Measurements from ENCODE around the gene TMEM94.

TMEM94 gene

DNA sequence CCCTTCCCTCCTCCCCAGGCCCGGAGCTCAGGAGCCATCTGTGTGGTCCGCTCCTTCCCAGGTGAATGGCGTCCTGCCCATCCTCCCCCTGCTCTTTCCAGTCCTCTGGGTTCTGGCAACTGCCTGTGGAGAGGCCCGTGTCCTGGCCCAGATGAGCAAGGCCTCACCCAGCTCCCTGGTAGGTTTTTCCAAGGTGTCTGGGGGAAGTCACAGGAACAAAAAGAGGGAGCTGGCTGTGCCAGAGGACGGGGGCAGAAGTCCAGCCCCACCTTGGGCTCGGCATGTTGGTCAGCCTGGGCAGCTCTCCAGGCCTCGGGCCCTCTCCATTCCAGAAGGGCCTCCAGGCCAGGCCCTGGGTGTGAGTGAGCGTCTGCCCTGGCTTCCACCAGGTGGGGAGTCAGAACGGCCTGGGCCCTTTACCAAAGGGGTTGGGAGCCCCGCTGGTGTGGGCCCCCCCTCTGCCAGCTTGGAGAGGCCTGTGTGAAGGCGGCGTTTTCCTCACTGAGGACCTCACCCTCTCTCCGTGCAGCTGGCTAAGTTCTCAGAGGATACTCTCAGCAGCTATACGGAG lies 33.8 kb downstream of the TMEM94 start:
- Histone ChIP-seq H3K9ac (ENCODE audit: low read depth, low read length) (no peak overlapping the region), H3K9me3 (ENCODE audit: insufficient read depth, low read depth, low read length) (no peaks in the 10 kb centered on the region), H3K4me3 (ENCODE audit: low read length) (no peak overlapping the region), H3K36me3 (ENCODE audit: insufficient read depth, low read length) (peaks cover 31% of the 10 kb centered on the region), H3K4me1 (ENCODE audit: insufficient read depth, low read length) (no peaks in the 10 kb centered on the region), H3K27me3 (ENCODE audit: insufficient read depth, low read length) (no peaks in the 10 kb centered on the region), H3K27ac (ENCODE audit: low read depth, low read length) (no peak overlapping the region)
- WGBS = 92% methylated on average over 14 of the region's 14 CpGs

DNA sequence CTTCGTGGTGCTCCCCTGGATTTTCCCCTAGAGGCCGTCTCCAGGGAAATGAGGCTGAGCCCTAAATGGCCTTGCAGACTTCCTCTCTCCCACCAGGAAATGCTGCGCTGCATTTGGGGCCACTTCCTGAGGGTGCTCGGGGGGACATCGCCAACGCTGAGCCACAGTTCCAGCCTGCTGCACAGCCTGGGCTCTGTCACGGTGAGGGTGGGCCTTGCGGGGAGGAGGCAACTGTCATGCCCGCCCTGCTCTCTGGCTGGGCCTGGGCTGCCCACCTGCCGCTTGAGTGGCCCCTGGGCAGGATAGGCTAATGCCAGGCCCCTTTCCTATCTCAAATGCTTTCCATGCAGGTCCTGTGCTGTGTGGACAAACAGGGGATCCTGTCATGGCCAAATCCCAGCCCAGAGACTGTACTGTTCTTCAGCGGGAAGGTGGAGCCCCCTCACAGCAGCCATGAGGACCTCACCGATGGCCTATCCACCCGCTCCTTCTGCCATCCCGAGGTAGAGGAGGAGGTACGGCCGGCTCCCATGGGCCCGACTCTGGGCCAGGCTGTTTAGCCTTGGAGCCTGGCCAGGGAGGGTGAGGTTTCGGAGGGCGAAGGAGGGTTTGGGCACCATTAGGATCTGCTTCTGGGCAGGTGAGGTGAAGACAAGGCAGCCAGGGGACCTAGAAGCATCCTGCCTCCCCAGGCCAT lies 34.7 kb downstream of the TMEM94 start:
- 95% methylated on average over 19 of the region's 19 CpGs for WGBS
- Histone ChIP-seq H3K36me3 (ENCODE audit: insufficient read depth, low read length) (peaks cover 32% of the 10 kb centered on the region), H3K27ac (ENCODE audit: low read depth, low read length) (no peak overlapping the region)

DNA sequence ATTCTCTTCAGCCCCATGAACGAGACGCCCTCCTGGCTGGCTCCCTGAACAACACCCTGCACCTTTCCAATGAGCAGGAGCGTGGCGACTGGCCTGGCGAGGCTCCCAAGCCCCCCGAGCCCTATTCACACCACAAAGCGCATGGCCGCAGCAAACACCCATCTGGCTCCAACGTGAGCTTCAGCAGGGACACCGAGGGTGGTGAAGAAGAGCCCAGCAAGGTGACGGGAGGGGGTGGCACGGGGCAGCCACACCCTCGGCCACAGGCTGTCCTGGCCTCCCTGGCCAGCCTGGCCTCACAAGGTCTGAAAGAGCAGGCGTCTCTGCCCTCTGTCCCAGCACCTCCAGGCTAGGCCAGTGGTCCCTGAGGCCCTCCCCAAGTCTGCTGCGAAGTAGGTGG lies 35.2 kb downstream of the TMEM94 start:
- Histone ChIP-seq H3K27ac (ENCODE audit: low read depth, low read length) (no peak overlapping the region), H3K27me3 (ENCODE audit: insufficient read depth, low read length) (no peaks in the 10 kb centered on the region), H3K4me1 (ENCODE audit: insufficient read depth, low read length) (no peaks in the 10 kb centered on the region), H3K36me3 (ENCODE audit: insufficient read depth, low read length) (peaks cover 37% of the 10 kb centered on the region), H3K4me3 (ENCODE audit: low read length) (no peak overlapping the region), H3K9ac (ENCODE audit: low read depth, low read length) (no peak overlapping the region), H3K9me3 (ENCODE audit: insufficient read depth, low read depth, low read length) (no peaks in the 10 kb centered on the region)
- 91% methylated on average over 15 of the region's 15 CpGs for WGBS

More for the DNA sequence above, 34.7 kb downstream of the TMEM94 start:
- Histone ChIP-seq H3K27me3 (ENCODE audit: insufficient read depth, low read length) (no peaks in the 10 kb centered on the region), H3K4me3 (ENCODE audit: low read length) (no peak overlapping the region), H3K9ac (ENCODE audit: low read depth, low read length) (no peak overlapping the region), H3K9me3 (ENCODE audit: insufficient read depth, low read depth, low read length) (no peaks in the 10 kb centered on the region), H3K4me1 (ENCODE audit: insufficient read depth, low read length) (no peaks in the 10 kb centered on the region)

DNA sequence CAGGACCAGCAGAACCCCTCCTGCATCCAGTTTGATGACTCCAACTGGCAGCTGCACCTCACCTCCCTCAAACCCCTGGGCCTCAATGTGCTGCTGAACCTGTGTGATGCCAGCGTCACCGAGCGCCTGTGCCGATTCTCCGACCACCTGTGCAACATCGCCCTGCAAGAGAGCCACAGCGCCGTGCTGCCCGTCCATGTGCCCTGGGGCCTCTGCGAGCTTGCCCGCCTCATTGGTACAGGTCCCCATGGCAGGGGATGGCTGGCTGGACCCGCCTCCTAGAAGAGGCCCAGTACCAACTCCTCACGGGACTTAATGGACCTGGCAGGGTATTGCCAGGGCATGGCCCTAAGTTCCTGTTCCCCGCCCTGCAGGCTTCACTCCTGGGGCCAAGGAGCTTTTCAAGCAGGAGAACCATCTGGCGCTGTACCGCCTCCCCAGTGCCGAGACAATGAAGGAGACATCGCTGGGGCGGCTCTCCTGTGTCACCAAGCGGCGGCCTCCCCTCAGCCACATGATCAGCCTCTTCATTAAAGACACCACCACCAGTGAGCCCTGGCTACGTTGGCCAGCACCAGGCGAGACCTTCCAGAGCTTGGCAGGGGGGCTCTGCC lies 36.2 kb downstream of the TMEM94 start:
- H3K27ac ChIP-seq (ENCODE audit: low read depth, low read length) = no peak overlapping the region
- 90% methylated on average over 23 of the region's 23 CpGs for WGBS
- no peak overlapping the region for H3K4me3 ChIP-seq (ENCODE audit: low read length)
- no peak overlapping the region for H3K9ac ChIP-seq (ENCODE audit: low read depth, low read length)
- no peaks in the 10 kb centered on the region for H3K9me3 ChIP-seq (ENCODE audit: insufficient read depth, low read depth, low read length)
- peaks cover 44% of the 10 kb centered on the region for H3K36me3 ChIP-seq (ENCODE audit: insufficient read depth, low read length)
- no peaks in the 10 kb centered on the region for H3K4me1 ChIP-seq (ENCODE audit: insufficient read depth, low read length)
- no peaks in the 10 kb centered on the region for H3K27me3 ChIP-seq (ENCODE audit: insufficient read depth, low read length)

DNA sequence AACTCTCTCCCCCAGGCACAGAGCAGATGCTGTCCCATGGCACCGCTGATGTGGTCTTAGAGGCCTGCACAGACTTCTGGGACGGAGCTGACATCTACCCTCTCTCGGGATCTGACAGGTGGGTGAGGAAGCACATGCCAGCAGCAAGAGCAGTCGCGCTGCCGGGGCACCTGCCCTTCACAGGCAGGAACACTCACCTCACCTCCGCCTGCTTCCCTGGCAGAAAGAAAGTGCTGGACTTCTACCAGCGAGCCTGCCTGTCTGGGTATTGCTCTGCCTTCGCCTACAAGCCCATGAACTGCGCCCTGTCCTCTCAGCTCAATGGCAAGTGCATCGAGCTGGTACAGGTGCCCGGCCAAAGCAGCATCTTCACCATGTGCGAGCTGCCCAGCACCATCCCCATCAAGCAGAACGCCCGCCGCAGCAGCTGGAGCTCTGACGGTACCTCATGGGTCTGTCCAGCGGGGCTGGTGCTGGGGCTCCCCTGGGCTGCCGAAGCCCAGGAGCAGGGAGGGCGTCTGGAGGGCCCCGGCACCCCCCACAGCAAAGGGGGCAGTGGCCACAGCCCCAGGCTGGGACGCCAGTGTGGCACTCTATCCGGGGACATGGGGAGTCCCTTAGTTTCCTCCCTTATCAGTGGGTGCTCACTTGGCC lies 37.2 kb downstream of the TMEM94 start:
- peaks cover 48% of the 10 kb centered on the region for H3K36me3 ChIP-seq (ENCODE audit: insufficient read depth, low read length)
- no peak overlapping the region for H3K4me3 ChIP-seq (ENCODE audit: low read length)
- no peak overlapping the region for H3K27ac ChIP-seq (ENCODE audit: low read depth, low read length)
- no peaks in the 10 kb centered on the region for H3K9me3 ChIP-seq (ENCODE audit: insufficient read depth, low read depth, low read length)
- no peaks in the 10 kb centered on the region for H3K27me3 ChIP-seq (ENCODE audit: insufficient read depth, low read length)
- no peaks in the 10 kb centered on the region for H3K4me1 ChIP-seq (ENCODE audit: insufficient read depth, low read length)
- H3K9ac ChIP-seq (ENCODE audit: low read depth, low read length) = no peak overlapping the region
- WGBS = 95% methylated on average over 23 of the region's 23 CpGs

DNA sequence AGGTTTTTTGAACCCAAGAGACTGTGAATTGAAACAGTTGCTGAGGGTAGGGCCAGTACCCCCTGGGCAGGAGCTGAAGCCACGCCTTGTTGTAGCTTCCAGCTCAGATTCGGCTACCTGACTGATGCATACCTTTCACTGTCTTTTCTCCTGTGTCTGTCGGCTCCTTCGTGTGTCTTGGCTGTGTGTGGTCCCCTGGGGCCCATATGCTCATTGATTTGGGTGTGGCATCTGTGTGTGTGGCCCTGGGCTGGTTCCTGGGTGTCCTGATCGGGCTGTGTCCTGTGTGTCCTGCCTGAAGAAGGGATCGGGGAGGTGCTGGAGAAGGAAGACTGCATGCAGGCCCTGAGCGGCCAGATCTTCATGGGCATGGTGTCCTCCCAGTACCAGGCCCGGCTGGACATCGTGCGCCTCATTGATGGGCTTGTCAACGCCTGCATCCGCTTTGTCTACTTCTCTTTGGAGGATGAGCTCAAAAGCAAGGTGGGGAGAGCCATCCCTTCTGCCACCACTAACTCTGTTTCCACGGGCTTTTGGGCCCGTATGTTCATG lies 38.0 kb downstream of the TMEM94 start:
- no peaks in the 10 kb centered on the region for H3K4me1 ChIP-seq (ENCODE audit: insufficient read depth, low read length)
- H3K27me3 ChIP-seq (ENCODE audit: insufficient read depth, low read length) = no peaks in the 10 kb centered on the region
- H3K4me3 ChIP-seq (ENCODE audit: low read length) = no peak overlapping the region
- WGBS = 95% methylated on average over 14 of the region's 14 CpGs
- H3K9me3 ChIP-seq (ENCODE audit: insufficient read depth, low read depth, low read length) = no peaks in the 10 kb centered on the region
- no peak overlapping the region for H3K27ac ChIP-seq (ENCODE audit: low read depth, low read length)
- H3K36me3 ChIP-seq (ENCODE audit: insufficient read depth, low read length) = peaks cover 50% of the 10 kb centered on the region
- H3K9ac ChIP-seq (ENCODE audit: low read depth, low read length) = no peak overlapping the region

DNA sequence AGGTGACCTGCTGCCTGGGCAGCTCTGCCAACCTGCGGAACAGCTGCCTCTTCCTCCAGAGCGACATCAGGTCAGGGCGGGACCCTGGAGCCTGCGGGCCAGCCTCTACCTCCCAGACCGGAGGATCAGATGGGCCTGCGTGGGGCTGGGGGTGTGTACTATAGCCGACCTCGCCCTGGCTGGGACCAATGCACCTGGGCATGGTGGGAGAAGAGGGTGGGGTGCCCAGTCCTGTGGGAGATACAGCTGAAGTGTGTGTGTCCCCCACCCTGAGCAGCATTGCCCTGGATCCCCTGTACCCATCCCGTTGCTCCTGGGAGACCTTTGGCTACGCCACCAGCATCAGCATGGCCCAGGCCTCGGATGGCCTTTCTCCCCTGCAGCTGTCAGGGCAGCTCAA lies 39.6 kb downstream of the TMEM94 start:
- no peaks in the 10 kb centered on the region for H3K4me1 ChIP-seq (ENCODE audit: insufficient read depth, low read length)
- H3K9me3 ChIP-seq (ENCODE audit: insufficient read depth, low read depth, low read length) = no peaks in the 10 kb centered on the region
- peaks cover 59% of the 10 kb centered on the region for H3K36me3 ChIP-seq (ENCODE audit: insufficient read depth, low read length)
- 94% methylated on average over 11 of the region's 11 CpGs for WGBS
- H3K27me3 ChIP-seq (ENCODE audit: insufficient read depth, low read length) = no peaks in the 10 kb centered on the region
- no peak overlapping the region for H3K4me3 ChIP-seq (ENCODE audit: low read length)
- H3K27ac ChIP-seq (ENCODE audit: low read depth, low read length) = no peak overlapping the region
- H3K9ac ChIP-seq (ENCODE audit: low read depth, low read length) = no peak overlapping the region

DNA sequence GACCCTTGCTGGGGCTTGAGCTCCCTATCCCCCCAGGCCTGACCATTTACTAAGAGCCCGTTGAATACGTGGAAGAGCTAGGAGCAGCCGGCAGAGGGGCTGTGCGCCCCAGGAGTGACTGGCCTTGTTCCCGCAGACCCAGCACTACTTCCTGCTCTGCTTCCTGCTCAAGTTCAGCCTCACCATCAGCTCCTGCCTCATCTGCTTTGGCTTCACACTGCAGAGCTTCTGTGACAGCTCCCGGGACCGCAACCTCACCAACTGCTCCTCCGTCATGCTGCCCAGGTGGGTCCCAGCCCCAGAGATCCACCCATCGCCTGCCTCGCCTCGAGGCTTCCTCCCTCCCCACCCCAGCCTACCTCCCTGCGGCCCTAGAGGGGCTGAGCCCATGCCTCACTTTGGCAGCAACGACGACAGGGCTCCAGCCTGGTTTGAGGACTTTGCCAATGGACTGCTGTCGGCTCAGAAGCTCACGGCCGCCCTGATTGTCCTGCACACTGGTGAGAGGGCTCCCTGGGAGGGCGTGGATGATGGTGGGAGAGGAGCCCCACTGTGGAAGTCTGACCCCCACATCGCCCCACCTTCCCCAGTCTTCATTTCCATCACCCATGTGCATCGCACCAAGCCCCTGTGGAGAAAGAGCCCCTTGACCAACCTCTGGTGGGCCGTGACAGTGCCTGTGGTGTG lies 41.7 kb downstream of the TMEM94 start:
- H3K27me3 ChIP-seq (ENCODE audit: insufficient read depth, low read length) = no peaks in the 10 kb centered on the region
- no peaks in the 10 kb centered on the region for H3K4me1 ChIP-seq (ENCODE audit: insufficient read depth, low read length)
- H3K9ac ChIP-seq (ENCODE audit: low read depth, low read length) = no peak overlapping the region
- no peak overlapping the region for H3K27ac ChIP-seq (ENCODE audit: low read depth, low read length)
- H3K36me3 ChIP-seq (ENCODE audit: insufficient read depth, low read length) = peaks cover 59% of the 10 kb centered on the region
- H3K9me3 ChIP-seq (ENCODE audit: insufficient read depth, low read depth, low read length) = no peaks in the 10 kb centered on the region
- 91% methylated on average over 20 of the region's 21 CpGs for WGBS
- H3K4me3 ChIP-seq (ENCODE audit: low read length) = no peak overlapping the region

DNA sequence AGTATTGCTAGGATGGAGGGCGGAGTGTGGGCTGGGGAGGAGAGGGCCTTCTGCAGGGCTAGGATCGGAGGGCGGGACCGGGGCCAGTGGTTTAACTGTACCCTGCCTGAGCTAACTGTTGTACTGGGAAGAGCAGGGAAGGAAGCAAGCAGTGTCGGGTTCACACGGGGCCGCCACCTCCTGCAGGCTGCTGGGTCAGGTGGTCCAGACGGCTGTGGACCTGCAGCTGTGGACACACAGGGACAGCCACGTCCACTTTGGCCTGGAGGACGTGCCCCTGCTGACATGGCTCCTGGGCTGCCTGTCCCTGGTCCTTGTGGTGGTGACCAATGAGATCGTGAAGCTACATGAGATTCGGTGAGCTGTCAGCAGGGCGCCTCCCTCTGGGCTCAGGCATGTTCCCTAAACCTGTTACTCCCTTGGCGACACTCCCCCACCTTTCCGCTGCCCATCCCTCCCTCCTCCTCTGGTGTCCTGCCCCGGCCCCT lies 42.3 kb downstream of the TMEM94 start:
- no peak overlapping the region for H3K4me3 ChIP-seq (ENCODE audit: low read length)
- no peaks in the 10 kb centered on the region for H3K9me3 ChIP-seq (ENCODE audit: insufficient read depth, low read depth, low read length)
- no peak overlapping the region for H3K27ac ChIP-seq (ENCODE audit: low read depth, low read length)
- 80% methylated on average over 16 of the region's 16 CpGs for WGBS
- H3K36me3 ChIP-seq (ENCODE audit: insufficient read depth, low read length) = peaks cover 58% of the 10 kb centered on the region
- no peak overlapping the region for H3K9ac ChIP-seq (ENCODE audit: low read depth, low read length)
- H3K27me3 ChIP-seq (ENCODE audit: insufficient read depth, low read length) = no peaks in the 10 kb centered on the region
- H3K4me1 ChIP-seq (ENCODE audit: insufficient read depth, low read length) = no peaks in the 10 kb centered on the region

DNA sequence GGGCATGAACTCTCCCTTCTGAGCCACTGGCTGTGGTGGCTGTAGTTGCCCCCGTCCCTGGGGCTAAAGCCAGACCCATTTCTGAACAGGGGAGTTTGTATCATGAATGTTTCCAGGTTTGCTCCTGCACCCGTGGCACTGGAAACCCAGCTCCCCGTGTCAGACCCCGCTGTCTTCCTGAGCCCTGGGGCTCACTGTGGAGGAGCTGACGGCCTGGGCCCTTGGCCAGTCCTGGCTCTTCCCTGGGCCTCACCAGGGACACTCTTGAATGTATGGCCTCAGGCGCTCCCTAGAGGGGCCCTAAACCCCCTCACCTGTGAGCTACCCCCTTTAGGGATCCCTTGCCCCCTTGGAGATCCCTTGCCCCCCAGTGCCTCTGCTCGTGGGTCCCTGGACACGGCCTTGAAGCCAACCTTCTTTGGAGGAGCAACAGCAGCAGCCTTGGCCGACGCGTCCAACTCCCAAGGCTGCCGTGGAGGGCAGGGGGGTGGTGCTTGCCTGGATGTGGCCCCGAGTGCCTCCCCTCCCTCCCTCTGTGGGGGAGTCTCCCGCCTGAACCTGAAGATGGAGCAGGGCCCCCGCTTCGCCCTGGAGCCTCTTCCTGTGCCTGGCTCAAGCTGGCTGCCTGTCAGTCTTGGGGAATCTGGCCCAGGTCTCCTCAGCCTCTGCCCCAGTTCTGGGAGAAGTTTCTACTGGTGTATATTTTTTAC lies 43.0 kb downstream of the TMEM94 start:
- Histone ChIP-seq H3K27ac (ENCODE audit: low read depth, low read length) (no peak overlapping the region), H3K9me3 (ENCODE audit: insufficient read depth, low read depth, low read length) (no peaks in the 10 kb centered on the region), H3K27me3 (ENCODE audit: insufficient read depth, low read length) (no peaks in the 10 kb centered on the region), H3K9ac (ENCODE audit: low read depth, low read length) (no peak overlapping the region), H3K4me1 (ENCODE audit: insufficient read depth, low read length) (no peaks in the 10 kb centered on the region), H3K4me3 (ENCODE audit: low read length) (no peak overlapping the region), H3K36me3 (ENCODE audit: insufficient read depth, low read length) (peaks cover 51% of the 10 kb centered on the region)
- 91% methylated on average over 16 of the region's 16 CpGs for WGBS

All from HUES64 (cell line).